Tongue (tissue), 2 donors: ENCODE data around the gene SUGP2. TPM values are rescaled to one million over a fixed set of nuclear protein-coding genes. Genes with fewer than 3 reads are reported as not detected.

ENCODE experiments used
- DNase-seq: peaks from one replicate; pipeline ENCODE4 v3.0.0-alpha.2; 2015
- total RNA-seq: library from RNA; depleted of rRNA; stranded (reverse); fragments of >200 nt; gene quantifications from one replicate; pipeline ENCODE4 v1.2.3, GENCODE V29; 2014

SUGP2 gene
- total RNA-seq = 59.3 TPM

DNA sequence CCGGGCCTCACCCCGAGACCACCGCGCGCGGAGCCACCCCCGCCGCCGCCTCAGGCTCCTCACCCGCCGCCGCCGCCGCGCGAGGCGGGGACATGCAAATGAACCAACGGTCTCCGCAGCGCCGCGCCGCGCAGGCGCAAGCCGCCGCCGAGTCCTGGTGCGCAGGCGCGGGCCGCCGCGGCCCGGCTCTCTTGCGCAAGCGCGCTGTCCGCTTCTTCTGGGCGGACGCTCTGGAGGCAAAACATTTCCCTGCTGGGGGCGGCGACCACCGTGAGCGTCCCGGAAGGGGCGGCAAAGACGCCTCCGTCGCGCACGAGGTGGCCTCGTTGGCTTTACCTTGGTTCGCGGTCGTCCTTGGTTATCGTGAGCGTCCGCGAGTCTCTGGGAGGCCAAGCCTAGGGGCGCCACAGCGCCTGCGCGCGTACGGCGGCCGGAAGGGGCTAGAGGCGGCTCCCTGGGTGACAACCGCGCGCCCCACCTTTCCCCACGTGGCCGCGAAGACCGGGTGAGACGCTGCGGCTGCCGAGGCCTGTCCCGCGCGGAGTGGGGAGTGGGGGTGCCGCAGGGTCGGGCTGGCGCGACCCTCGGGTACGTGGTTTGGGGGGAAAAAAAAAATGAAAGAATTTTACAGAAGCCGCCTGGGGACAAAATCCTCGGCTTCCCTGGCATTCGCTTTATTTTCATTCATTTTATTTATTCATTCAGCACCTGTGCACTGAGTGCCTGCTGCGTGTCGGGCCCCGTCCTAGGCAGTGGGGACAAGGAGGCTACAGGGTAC lies at the start of gene SUGP2, which contains the start of gene ARMC6:
TSS of gene SUGP2 (minus strand) at position 92 of the 778 bp plus-strand sequence. CDS start 2,446 bp downstream, outside the sequence.
TSS of gene ARMC6 (plus strand) at position 178 of the 778 bp plus-strand sequence. CDS start 607 bp downstream, outside the sequence.
- peak; percentile 94 for DNase-seq

DNA sequence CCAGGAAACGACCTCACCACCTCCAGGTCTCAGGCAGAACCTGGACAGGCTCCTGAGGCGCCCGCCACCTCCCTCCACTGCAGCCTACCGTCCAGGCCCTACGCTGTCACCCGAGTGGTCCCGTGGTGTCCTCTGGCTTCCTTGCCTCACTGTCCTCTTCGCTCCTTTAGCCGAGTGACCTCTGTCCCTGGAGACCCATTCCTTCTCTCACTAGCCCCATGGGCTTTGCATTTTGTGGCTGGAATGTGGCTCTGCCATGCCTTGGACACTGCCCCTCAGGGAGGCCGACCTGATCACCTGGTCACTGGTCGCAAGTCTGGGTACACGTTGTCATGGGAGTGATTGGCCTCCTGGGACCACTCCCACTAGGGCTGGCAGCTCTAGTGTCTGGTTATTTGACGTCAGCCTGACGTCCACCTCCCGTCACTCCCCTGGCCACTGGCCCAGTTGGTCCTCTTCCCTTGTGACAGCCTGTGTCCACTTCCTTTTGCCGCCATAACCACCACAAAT lies 48.4 kb upstream of the SUGP2 start:
- DNase-seq = no peak

DNA sequence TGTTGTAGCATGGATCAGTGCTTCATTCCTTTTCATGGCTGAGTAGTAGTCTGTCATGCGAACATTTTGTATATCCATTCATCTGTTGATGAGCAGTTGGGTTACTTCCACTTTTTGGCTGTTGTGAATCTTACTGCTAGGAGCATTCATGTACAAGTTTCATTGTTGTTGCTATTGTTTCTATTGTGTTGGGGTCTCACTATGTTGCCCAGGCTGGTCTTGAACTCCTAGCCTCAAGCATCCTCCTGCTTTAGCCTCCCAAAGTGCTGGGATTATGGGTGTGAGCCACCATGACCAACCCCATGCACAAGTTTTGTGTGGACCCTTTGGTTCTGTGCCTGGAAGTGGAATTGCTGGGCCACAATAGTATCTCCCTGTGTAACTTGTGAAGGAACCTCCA lies 46.3 kb upstream of the SUGP2 start:
- DNase-seq = no peak

DNA sequence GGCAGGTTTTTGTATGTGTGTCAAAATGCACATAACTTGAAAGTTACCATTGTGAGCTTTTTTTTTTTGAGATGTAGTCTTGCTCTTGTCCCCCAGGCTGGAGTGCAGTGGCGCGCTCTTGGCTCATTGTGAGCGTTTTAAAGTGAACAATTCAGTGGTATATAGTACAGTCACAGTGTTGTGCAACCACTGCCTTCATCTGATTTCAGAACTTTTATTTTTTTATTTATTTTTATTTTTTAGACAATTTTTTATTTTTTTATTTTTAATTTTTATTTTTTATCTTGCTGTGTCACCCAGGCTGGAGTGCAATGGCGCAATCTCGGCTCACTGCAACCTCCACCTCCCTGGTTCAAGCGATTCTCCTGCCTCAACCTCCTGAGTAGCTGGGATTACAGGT lies 45.5 kb upstream of the SUGP2 start:
- no peak for DNase-seq

GRCh38 chr19:19077103-19077502 lies 43.8 kb upstream of the SUGP2 start:
- DNase-seq = no peak

- DNase-seq = no peak
Measured at GRCh38 chr19:19076476-19076875, 43.2 kb upstream of the SUGP2 start.

DNA sequence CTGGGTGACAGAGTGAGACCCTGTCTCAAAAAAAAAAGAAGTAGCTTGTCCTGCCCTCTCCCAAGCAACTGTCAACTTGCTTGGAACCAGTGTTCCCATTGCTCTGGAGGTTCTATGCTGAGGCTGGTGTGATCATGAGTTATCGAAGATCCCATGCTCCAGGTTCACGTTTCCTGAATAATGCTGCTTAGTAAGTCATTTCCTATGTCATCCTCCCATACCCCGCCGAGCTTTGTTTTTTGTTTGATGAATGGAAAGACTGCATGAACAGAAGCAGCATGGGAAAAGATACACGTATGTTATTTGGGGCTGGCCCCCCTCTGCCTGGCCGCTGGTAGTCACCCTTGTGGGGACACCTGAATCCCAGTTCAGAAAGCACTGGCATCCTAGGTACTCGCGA lies 41.8 kb upstream of the SUGP2 start:
- no peak for DNase-seq

GRCh38 chr19:19074196-19074882 lies 41.0 kb upstream of the SUGP2 start:
- DNase-seq = no peak

GRCh38 chr19:19071897-19072296 lies 38.6 kb upstream of the SUGP2 start:
- DNase-seq = no peak

DNA sequence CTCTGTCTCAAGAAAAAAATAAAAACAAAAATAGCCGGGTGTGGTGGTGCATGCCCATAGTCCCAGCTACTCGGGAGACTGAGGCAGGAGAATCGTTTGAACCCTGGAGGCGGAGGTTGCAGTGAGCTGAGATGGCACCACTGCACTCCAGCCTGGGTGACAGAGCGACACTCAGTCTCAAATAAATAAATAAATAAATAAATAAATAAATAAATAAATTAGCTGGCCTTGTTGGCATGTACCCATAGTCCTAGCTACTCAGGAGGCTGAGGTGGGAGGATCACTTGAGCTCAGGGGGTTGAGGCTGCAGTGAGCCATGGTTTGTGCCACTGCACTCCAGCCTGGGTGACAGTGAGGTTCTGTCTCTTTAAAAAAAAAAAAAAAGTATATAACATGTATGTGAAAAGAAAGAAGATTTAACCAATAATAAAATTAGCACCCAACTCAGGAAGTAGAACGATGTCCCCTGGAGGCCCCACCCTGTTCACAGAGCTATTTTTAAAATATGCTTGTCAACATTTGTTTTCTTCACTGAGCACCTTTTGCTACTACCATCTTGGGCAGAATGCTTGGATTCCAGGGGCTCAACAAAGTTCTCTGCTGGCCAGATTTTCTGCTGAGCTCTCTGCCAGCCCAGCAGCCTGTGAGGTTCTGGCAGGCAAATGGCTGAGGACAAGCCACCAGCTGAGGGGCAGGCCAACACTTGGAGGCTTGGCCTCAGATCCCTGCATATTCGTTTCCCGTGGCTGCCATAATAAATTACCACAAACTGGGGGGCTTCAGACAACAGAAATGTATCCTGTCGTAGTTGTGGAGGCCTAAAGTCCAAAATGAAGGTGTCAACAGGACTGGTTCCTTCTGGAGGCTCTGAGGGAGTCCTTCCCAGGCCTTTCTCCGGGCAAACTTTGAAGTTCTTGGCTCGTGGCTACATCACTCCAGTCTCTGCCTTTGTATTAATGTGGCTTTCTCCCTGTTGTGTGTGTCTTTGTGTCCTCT lies 35.6 kb upstream of the SUGP2 start:
- peak; percentile 65 for DNase-seq

GRCh38 chr19:19067276-19068072 lies 34.2 kb upstream of the SUGP2 start:
- peak; percentile 82 for DNase-seq

GRCh38 chr19:19064811-19065745 lies 31.8 kb upstream of the SUGP2 start:
- no peak for DNase-seq

DNA sequence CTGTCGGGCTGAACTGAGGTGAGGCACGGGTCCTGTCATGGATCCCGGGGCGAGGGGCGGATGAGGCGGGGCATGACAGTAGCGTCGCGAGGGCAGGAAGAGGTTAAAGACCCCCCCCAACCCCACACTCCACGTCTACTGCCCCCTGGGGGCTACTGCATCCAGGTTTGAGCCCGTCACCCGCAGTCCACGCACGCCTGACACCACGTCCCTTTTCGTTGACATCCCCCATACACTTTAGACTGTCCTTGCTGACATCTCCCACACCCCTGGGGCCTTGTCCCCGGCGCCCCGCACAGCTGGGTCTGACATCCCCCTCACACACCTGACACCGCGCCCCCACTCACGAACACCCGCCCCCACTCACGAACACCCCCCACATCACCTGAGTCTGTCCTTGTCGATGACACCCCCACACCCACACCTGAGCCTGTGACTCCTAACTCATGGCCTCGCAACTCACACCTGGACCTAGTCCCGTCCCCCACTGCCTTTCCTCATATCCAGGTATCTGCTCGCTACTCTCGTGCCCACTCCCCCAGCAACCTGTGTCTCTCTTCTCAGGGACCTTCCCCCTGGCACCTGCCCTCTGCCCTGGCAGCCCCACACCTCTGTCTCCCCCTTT lies 30.9 kb upstream of the SUGP2 start:
- no peak for DNase-seq

DNA sequence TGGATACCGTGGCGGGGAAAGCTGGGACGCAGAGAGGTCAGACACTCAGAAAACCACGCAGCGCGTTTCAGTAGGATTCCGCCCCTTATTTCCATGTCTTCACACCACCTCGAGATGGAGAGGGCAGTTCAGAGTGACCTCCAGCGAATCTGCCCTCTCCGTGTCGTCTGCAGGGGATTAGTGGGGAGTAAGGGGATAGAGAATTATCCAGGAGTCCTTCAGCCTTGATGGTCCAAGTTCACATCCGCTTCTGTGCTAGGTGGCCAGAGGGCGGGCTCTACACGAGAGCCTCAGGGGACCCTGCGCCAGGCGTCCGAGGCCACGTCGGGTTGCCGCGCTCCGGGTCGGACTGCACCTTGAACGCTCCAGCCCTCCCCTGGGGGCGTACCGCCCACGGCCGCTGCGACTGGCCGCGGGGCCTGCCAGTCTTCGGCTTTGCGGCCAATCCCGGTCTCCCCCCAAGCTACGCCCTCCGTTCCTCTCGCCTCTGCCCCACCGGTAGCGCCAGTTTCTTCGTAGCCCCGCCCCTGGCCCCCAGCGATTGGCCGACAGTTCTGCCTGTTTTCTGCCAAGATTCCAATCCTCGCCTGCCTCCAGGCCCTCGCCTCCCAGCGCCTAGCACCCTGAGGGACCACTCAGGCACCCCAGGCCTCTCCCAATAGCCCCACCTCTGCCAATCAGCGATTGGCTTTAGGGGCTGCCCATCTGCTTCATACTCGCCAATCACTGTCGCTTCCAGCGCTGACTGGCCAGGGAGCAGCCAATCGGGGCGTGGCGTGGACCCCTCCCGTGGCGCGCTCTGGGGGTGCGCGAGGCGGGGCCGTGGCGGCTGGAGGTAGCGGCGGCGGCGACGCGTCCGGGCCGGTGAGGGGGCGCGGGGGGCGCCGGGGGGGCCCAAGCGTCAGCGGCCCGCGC lies 30.1 kb upstream of the SUGP2 start, which contains the start of gene SLC25A42:
TSS of gene SLC25A42 (plus strand) at position 812 of the 915 bp plus-strand sequence. CDS start 32,131 bp downstream, outside the sequence.
- DNase-seq = peak; percentile 100

- no peak for DNase-seq
Measured at GRCh38 chr19:19062454-19063182, 29.3 kb upstream of the SUGP2 start.

DNA sequence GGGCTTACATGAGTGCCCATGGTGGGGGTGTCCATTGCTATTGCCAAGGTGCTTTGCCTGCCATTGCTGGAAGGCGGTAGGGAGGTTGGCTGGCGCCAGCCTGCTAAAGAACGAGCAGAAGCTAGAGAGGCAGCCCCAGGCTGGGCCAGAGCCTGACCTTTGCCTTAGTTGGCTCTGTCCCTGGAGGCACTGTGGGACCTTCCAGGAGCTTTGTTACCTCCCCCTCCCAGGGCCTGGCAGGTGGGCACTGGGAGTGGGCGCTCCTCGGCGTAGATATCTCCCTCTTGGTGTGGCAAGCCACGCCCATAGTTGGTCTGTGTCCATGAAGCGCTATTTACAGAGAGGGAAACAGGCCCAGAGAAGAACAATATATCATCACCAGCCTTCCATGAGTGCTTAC lies 28.2 kb upstream of the SUGP2 start:
- DNase-seq = no peak

DNA sequence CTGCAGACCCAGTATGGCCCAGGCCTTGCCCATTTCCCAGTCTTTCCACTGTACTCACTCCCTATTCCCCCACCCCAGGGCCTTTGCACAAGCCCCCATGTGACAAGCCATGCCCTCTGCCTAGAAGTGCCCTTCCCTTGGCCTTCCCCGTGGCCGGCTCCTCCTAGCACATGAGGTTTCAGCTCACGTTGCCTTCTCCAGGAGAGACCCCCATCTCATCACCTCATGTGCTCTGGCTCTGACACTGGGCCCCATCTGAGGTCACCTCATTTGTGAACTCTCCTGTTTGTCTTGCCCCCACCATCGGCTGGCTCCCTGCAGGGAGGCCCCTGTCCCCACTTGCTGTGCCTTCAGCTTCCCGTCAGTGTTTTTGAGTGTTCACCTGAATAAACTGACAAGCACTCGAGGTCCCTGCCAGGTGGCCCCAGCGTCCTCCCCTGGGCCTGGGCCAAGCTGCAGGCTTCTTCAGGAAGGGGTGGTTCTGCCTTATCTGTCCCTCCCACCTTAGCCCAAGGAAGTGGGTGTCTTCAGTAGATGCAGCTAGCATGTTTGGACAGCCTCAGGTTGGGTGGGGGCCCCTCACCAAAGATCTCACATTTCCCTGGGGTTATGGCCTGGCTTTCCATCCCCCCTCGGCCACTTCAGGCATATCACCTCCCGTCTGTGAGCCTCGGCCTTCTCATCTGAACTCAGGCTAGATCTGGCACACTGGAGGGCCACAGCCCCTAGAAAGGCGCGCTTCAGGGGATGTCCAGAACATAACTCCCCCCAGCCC lies 26.7 kb upstream of the SUGP2 start:
- peak; percentile 28 for DNase-seq
